Activated CD4-positive, alpha-beta T cell treated with anti-CD3 and anti-CD28 coated beads, Interleukin-2, amount 10 ng/mL, durations not matched to agents 7 days and 5 days (primary cell): ENCODE data around the gene NTM. TPM values are rescaled to one million over a fixed set of nuclear protein-coding genes. Genes with fewer than 3 reads are reported as not detected.

Source experiments
- CTCF ChIA-PET: fragments of 350-600 bp; sonication (Branson Sonifier 250); formaldehyde crosslinking; loops from one replicate; lab custom pipeline; 2021; ENCODE audit warnings: antibody characterized with exemption; lab: Charles Lee
- POLR2A ChIA-PET: fragments of 350-600 bp; sonication (Branson Sonifier 250); formaldehyde crosslinking; loops from one replicate; lab custom pipeline; 2021; ENCODE audit warnings: antibody characterized with exemption; lab: Charles Lee
- DNase-seq: peaks from one replicate; pipeline ENCODE4 v3.0.0-alpha.2; 2020
- H3K27ac Mint-ChIP-seq: one replicate; pipeline ENCODE4 v1.8.0; 2021; ENCODE audit warnings: mild to moderate bottlenecking, moderate library complexity, mixed read lengths
- H3K27me3 Mint-ChIP-seq: one replicate; pipeline ENCODE4 v1.8.0; 2021; ENCODE audit warnings: mixed read lengths
- H3K36me3 Mint-ChIP-seq: one replicate; pipeline ENCODE4 v1.8.0; 2021; ENCODE audit warnings: low read depth, mixed read lengths
- H3K4me1 Mint-ChIP-seq: one replicate; pipeline ENCODE4 v1.8.0; 2021; ENCODE audit warnings: mixed read lengths
- H3K4me3 Mint-ChIP-seq: one replicate; pipeline ENCODE4 v1.8.0; 2021; ENCODE audit warnings: mild to moderate bottlenecking, moderate library complexity, mixed read lengths
- H3K9me3 Mint-ChIP-seq: one replicate; pipeline ENCODE4 v1.8.0; 2021; ENCODE audit warnings: mixed read lengths
- total RNA-seq, 2 experiments: library from RNA; stranded (reverse); gene quantifications; one replicate each; pipeline ENCODE4 v1.2.3, GENCODE V29; 2021

Gene NTM
- total RNA-seq, 2 experiments from 2014 or later: not detected

DNA sequence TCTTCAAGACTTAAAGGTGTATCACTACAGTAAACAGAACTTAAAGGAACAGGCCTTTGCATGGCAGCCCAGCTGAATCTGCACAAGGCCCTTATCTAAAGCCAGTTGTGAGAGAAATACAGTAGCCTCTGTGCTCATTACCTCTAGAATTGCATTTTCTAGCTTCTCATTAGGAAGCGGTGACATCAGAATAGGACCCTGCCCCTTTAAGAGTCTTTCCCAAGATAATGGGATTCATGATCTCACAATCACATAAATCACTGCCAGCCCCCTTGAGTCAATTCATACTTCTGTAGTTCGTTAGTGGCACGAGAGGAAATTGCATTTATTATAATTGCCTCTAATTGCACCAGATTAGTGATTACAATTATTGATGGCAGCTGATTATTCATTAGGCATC is 170.3 kb downstream of the NTM start:
- H3K9me3 Mint-ChIP-seq: no peaks in the 10 kb centered on the region
- POLR2A ChIA-PET: no interaction called here
- CTCF ChIA-PET: no interaction called here

DNA sequence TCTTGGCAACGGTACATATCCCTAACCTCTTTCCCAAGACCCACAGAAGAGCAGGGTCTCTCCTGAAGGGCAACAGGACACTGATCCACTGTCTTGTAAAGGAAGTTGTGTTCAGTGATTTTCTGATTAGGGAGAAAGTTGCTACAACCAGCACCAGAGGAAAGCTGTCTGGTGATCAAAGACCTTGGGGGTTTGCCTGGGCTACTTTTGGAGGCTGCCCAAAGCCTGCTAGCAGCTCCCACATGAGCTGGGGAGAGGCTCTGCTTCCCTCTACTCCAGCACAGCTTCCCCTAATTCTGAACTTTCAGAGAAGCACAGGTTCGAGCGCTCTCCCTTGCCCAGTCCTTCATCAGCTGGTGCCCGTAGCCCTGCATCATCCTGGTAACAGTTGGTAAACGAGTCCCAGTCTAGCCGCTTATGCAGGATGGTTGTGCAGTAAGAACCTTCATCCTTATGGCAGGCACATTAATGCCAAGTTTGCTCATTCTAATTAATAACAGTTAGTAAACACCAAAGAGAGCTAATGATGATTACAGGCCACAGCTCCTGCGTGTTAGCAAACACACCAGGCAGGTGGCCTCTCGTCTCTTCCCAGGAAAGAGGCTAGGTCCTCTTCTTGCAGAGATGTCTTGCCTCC is 173.1 kb downstream of the NTM start:
- ChIA-PET POLR2A (no interaction called here), CTCF (no interaction called here)
- Mint-ChIP-seq H3K27me3 (no peaks in the 10 kb centered on the region), H3K4me3 (no peak overlapping the region), H3K36me3 (no peaks in the 10 kb centered on the region), H3K9me3 (no peaks in the 10 kb centered on the region), H3K4me1 (no peaks in the 10 kb centered on the region), H3K27ac (no peak overlapping the region)
- DNase-seq: no peak

More for the DNA sequence above, 170.3 kb downstream of the NTM start:
- no peaks in the 10 kb centered on the region for H3K4me1 Mint-ChIP-seq
- no peaks in the 10 kb centered on the region for H3K36me3 Mint-ChIP-seq
- H3K27me3 Mint-ChIP-seq: no peaks in the 10 kb centered on the region
- H3K4me3 Mint-ChIP-seq: no peak overlapping the region
- no peak for DNase-seq
- H3K27ac Mint-ChIP-seq: no peak overlapping the region

DNA sequence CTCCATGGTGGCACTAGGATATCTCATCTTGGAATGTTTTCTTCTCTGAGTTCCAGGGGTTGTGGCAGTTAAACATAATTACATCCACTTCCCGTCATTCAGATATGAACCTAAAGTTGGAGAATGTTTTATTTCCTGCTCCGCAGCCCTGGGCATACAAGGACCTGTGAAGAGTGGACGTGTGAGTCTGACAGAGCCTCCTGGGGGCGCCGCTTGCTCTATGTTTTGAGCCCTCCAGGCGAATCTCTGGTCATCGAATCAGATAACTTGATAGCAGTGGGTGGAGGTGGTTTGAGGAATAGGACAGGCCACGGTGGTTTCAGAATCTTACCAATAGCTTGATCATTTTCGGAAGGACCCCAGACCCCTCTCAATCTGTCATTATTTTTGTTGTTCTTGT is 174.2 kb downstream of the NTM start:
- ChIA-PET CTCF (no interaction called here), POLR2A (no interaction called here)
- Mint-ChIP-seq H3K36me3 (no peaks in the 10 kb centered on the region), H3K4me1 (no peaks in the 10 kb centered on the region), H3K27me3 (no peaks in the 10 kb centered on the region), H3K27ac (no peak overlapping the region), H3K9me3 (no peaks in the 10 kb centered on the region), H3K4me3 (no peak overlapping the region)
- no peak for DNase-seq

DNA sequence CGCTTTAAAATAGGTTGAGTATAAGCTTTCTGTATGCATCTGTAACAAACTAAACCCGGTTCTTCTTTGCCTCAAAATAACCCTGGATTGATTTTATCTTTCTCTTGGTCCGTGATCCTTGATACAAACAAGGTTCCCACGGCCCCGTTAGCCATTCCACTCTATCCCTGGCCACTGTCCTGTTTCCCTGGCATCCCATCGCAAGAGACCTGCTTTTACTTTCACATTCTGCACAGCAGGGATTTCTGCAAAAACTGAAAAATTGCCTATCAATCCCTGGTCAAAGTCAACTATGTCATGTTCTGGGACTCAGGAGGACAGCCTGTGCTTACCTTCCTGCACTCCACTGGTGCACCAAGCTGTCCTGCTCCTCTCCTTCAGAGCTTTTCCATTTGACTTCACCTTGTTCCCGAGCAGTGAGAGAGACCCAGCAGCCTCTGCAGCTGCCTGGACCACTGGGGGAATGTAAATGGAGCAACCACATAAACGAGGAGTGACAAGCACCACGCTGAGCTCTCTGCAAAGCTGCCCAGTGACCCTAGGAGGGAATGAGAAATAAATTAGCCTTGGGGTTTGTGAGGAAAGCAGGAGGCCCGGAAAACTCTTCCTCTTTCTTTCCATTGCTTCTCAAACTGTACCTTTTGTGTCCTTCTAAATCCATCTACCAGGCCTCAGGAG is 175.9 kb downstream of the NTM start:
- no peaks in the 10 kb centered on the region for H3K27me3 Mint-ChIP-seq
- no peak overlapping the region for H3K4me3 Mint-ChIP-seq
- POLR2A ChIA-PET: no interaction called here
- no peak overlapping the region for H3K27ac Mint-ChIP-seq
- no peaks in the 10 kb centered on the region for H3K9me3 Mint-ChIP-seq
- CTCF ChIA-PET: no interaction called here
- H3K36me3 Mint-ChIP-seq: no peaks in the 10 kb centered on the region
- no peak for DNase-seq
- H3K4me1 Mint-ChIP-seq: no peaks in the 10 kb centered on the region

DNA sequence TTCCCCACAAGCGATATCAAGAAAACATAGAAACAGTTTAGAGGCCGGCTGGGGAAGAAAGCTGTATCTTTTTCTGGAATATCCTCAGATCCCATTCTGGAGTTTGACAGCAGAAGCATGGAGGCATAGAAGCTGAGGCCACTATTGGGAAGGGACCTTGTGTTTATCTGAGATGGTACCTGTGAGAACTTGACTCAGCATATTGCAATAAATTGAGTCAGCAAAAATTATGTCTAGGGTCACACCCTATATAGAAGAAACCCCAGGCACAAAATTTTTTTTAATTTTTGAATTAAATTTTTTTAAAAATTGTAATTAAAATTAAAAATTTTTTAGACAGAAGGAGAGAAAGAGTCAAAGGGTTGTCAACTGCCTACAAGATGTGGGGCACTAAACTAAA is 178.7 kb downstream of the NTM start:
- H3K4me1 Mint-ChIP-seq: no peaks in the 10 kb centered on the region
- no peaks in the 10 kb centered on the region for H3K27me3 Mint-ChIP-seq
- H3K4me3 Mint-ChIP-seq: no peak overlapping the region
- CTCF ChIA-PET: no interaction called here
- H3K27ac Mint-ChIP-seq: no peak overlapping the region
- no peak for DNase-seq
- H3K9me3 Mint-ChIP-seq: peaks cover 4% of the 10 kb centered on the region
- POLR2A ChIA-PET: no interaction called here
- no peaks in the 10 kb centered on the region for H3K36me3 Mint-ChIP-seq

DNA sequence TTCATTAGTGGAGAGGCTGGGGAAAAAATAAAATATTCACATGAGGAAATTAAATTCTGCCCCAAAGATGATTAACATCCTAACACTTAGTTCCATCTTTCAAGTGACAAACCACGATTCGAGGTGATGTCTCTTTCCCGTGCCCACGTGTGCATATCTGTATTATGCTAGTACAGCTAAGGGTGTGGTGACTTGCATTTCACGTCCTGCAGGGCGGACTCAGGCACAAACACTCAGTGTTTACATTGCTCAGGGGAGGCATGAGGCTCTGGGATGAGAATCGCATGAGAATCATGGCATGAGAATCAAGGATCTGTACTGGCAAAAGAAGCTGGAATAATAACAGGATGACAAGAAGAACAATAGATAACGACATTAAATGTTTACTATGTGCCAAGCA is 179.4 kb downstream of the NTM start:
- Mint-ChIP-seq H3K27me3 (no peaks in the 10 kb centered on the region), H3K9me3 (peaks cover 4% of the 10 kb centered on the region), H3K4me1 (no peaks in the 10 kb centered on the region), H3K36me3 (no peaks in the 10 kb centered on the region), H3K27ac (no peak overlapping the region), H3K4me3 (no peak overlapping the region)
- DNase-seq: no peak
- POLR2A ChIA-PET: no interaction called here
- CTCF ChIA-PET: no interaction called here

DNA sequence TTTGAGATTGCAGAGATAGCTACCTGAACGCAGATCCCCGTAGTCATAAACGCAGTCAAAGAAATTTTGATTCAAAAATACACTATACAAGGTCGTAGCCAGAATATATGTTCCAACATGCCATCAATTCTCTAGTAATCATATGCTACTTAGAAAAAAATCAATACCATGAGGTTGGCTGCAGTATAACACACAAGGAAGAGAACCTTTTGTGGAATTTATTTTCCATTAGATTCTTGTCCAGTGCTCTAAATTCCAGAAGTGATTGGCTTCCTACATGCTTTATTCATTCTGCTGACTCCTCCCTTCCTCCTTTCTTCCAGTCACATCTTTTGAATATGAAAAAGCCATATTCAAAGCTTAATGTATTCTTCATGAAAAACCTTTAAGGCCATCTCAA is 189.9 kb downstream of the NTM start:
- CTCF ChIA-PET: no interaction called here
- H3K4me3 Mint-ChIP-seq: no peak overlapping the region
- H3K4me1 Mint-ChIP-seq: no peaks in the 10 kb centered on the region

DNA sequence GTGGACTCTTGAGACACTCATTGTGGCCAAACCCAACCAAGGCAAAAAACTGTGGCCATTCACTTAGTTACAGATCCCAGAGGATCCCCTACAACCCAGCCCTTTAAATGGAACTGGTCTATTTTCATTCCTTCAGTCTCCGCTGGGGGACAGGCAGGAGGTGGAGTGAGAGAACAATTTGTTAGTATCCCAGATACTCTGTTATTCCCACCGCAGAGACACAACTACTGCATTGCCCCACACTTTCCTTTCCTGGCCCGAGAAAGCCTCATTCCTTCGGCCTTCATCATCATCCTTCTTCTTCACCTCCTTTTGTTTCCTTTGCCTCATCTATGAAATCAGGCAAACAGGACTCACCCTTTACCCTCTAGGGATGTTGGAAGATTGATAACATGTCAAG is 191.1 kb downstream of the NTM start:
- Mint-ChIP-seq H3K4me1 (no peaks in the 10 kb centered on the region), H3K36me3 (no peaks in the 10 kb centered on the region), H3K27ac (no peak overlapping the region), H3K9me3 (no peaks in the 10 kb centered on the region), H3K4me3 (no peak overlapping the region), H3K27me3 (no peaks in the 10 kb centered on the region)
- POLR2A ChIA-PET: no interaction called here
- DNase-seq: no peak
- CTCF ChIA-PET: no interaction called here

More for the DNA sequence above, 189.9 kb downstream of the NTM start:
- Mint-ChIP-seq H3K27ac (no peak overlapping the region), H3K36me3 (no peaks in the 10 kb centered on the region), H3K27me3 (no peaks in the 10 kb centered on the region), H3K9me3 (no peaks in the 10 kb centered on the region)
- no peak for DNase-seq
- POLR2A ChIA-PET: no interaction called here

DNA sequence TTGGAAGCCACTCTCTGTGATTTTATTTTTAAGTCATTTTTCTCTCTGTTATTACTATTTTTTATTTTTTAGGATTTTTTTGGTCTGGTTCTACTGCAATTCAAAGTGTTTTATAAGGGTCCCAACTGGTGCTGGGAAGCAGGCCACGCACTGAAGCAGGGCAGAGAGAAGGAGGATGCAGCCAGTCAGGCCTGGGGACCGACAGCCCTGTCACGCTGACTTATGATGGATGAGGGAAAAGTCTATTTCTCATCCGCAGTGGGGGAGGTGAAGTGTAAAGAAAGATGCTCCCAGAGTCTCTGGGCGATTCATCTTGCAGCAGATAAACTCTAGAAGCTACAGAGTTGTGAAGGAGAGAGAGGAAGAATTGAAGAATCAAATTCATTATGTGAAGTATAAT is 191.6 kb downstream of the NTM start:
- Mint-ChIP-seq H3K27ac (no peak overlapping the region), H3K4me3 (no peak overlapping the region), H3K9me3 (no peaks in the 10 kb centered on the region), H3K27me3 (no peaks in the 10 kb centered on the region), H3K36me3 (no peaks in the 10 kb centered on the region), H3K4me1 (no peaks in the 10 kb centered on the region)
- CTCF ChIA-PET: no interaction called here
- POLR2A ChIA-PET: no interaction called here
- DNase-seq: no peak

DNA sequence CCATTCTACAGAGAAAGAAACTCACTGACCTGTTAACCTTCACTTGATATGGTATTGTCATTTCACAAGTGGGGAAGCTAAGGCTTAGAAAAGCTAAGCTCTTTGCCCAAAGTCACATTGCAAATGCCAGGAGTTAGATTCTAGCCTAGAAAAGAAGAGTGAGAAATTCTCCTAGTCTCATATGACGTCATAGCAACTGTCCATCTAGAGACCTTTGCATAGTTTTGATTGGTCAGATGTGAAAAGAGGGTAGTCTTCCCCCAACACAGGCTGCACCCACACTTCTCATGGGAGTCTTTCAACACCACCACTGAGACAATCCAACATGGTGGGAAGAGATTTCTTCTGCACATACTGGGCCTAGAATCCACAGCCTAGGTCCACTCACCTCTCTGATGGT is 197.9 kb downstream of the NTM start:
- POLR2A ChIA-PET: no interaction called here
- no peaks in the 10 kb centered on the region for H3K9me3 Mint-ChIP-seq

DNA sequence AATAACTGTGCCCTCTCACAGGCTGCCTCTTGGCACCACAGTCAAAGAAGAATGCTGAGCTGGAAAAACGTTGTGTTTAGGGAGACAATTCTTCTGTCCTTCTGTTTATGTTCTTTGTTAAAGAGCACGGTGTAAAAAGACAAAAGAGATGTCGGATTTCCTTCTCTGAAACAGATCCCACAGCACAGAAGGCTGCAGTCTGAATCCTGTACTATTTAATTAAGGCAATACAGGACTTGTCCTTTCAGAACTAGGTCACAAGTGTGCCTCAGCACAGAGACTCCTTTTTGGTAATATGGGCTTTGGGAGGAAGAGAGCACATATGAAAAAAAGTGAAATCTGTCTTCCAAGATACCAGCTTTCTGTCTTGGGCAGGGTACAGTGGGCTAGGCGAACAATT is 201.2 kb downstream of the NTM start:
- no peak for DNase-seq
- Mint-ChIP-seq H3K4me3 (no peak overlapping the region), H3K27ac (no peak overlapping the region), H3K36me3 (no peaks in the 10 kb centered on the region), H3K4me1 (no peaks in the 10 kb centered on the region), H3K27me3 (peaks cover 2% of the 10 kb centered on the region), H3K9me3 (no peaks in the 10 kb centered on the region)
- ChIA-PET POLR2A (no interaction called here), CTCF (no interaction called here)

More for the DNA sequence above, 197.9 kb downstream of the NTM start:
- Mint-ChIP-seq H3K4me3 (no peak overlapping the region), H3K4me1 (no peaks in the 10 kb centered on the region), H3K36me3 (no peaks in the 10 kb centered on the region), H3K27me3 (no peaks in the 10 kb centered on the region), H3K27ac (no peak overlapping the region)
- CTCF ChIA-PET: no interaction called here
- DNase-seq: no peak

DNA sequence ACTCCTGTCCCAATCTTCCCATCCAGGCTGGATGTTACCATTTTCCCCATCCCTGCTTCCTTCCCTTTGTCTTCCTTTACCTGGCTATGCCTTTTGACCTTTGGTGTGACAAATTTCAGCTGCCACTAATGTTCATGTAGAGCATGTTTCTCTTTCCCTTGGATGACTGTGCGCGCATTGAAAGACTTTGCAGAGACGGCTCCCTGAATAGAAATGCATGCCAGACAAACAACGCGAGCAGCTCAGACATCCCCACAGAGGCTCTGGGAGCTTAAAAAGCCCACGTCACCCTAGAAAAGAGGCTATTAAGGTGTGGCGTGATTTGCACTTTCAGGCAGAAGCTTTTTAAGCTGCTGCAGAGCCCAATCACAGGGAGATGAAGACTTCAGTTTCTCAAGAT is 202.0 kb downstream of the NTM start:
- DNase-seq: no peak
- ChIA-PET POLR2A (no interaction called here), CTCF (no interaction called here)
- H3K9me3 Mint-ChIP-seq: no peaks in the 10 kb centered on the region
- no peaks in the 10 kb centered on the region for H3K4me1 Mint-ChIP-seq
- no peaks in the 10 kb centered on the region for H3K36me3 Mint-ChIP-seq
- no peak overlapping the region for H3K4me3 Mint-ChIP-seq
- H3K27ac Mint-ChIP-seq: no peak overlapping the region
- peaks cover 2% of the 10 kb centered on the region for H3K27me3 Mint-ChIP-seq

DNA sequence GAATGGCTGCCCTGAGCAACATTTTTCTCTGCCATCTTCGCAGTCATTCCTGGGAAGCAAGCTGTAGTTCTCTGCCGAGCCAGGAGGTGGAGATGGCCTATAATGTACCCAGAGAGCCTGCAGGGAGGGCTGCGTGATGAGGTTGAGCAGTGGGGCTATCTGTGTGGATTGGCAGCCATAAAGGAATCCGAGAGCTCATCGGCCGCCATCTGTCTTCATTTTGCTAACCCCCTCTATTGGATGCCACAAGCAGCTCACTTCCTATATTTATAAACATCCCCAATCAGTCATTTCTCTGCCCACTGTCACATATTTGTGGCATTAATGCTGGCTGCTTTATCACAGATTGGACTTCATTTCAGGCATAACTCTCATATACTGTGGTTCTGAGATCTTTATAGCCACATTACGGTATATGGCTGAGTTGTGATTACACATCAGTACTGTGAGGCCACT is 209.5 kb downstream of the NTM start:
- no peaks in the 10 kb centered on the region for H3K9me3 Mint-ChIP-seq
- H3K4me3 Mint-ChIP-seq: no peak overlapping the region
- no peak for DNase-seq
- POLR2A ChIA-PET: no interaction called here
- peaks cover 2% of the 10 kb centered on the region for H3K27me3 Mint-ChIP-seq
- no peak overlapping the region for H3K27ac Mint-ChIP-seq
- CTCF ChIA-PET: interaction anchor here (0.6 kb wide), 1 partner anchor 45 kb away, joined by 3 read pairs; no protein-coding TSS in a partner anchor
- H3K36me3 Mint-ChIP-seq: no peaks in the 10 kb centered on the region
- H3K4me1 Mint-ChIP-seq: no peaks in the 10 kb centered on the region

DNA sequence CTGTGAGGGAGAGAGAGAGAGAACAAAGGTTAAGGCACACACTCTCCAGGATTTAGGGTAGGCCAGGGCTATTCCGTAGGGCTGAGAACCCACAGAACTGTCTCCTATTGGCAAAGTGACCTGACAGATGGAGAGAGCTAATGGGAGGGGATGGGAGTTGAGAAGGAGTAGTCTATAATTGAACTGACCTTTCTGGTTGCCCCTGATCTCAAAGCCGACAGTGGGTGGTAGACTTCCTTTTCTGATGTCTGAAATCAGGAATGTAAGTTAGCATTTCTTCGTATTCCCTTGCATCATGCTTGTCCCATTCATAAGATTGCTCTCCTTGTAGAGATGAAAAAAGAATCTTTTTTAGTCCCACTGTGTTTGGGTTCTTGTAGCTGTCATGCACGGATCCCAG is 210.1 kb downstream of the NTM start:
- no peak for DNase-seq
- peak overlapping the region; percentile 66 for H3K27ac Mint-ChIP-seq
- CTCF ChIA-PET: interaction anchor here (0.6 kb wide), 1 partner anchor 44 kb away, joined by 3 read pairs; no protein-coding TSS in a partner anchor
- POLR2A ChIA-PET: no interaction called here
- H3K27me3 Mint-ChIP-seq: peaks cover 2% of the 10 kb centered on the region
- H3K4me1 Mint-ChIP-seq: no peaks in the 10 kb centered on the region
- H3K4me3 Mint-ChIP-seq: no peak overlapping the region
- H3K36me3 Mint-ChIP-seq: no peaks in the 10 kb centered on the region
- H3K9me3 Mint-ChIP-seq: no peaks in the 10 kb centered on the region
